Measurements from ENCODE around the gene TMEM192. TPM values are rescaled to one million over a fixed set of nuclear protein-coding genes. Genes with fewer than 3 reads are reported as not detected.
"Not testable (repeated sequence)": the region's sequence is repeated elsewhere in the genome, so short reads cannot be mapped to it uniquely, and the experiment has no call there.

TMEM192 gene
- total and polyA plus RNA-seq, 11 donors: 6.5 to 21.1 (median 17.7) TPM

GRCh38 chr4:165096776-165097175, 15.9 kb downstream of the TMEM192 start:
- Histone ChIP-seq H3K4me1 (no peaks in the 10 kb centered on the region), H3K27ac (no peak overlapping the region), H3K36me3 (peaks cover 0 to 82% (median 59%) of the 10 kb centered on the region in 9 donors), H3K27me3 (no peaks in the 10 kb centered on the region), H3K4me3 (no peak overlapping the region), H3K9me3 (no peaks in the 10 kb centered on the region)
- 76 to 81% (median 78%) methylated on average over 2 of the region's 2 CpGs for WGBS, 4 donors
- DNase-seq (no peak), ATAC-seq (no peak)
- TF ChIP-seq CTCF (IDR thresholded peaks at IDR 0.05): peak in 11 of 12 donors; percentile 22 to 54 (median 46)
- TF ChIP-seq POLR2A (IDR thresholded peaks at IDR 0.05): no peak
- intact Hi-C loops (cut with DNase I): loop anchor here in 5 of 10 donors (5.0 to 10.0 kb wide), 4 partner anchors 312 to 1544 kb away; no protein-coding TSS in a partner anchor

GRCh38 chr4:165095291-165095690, 17.4 kb downstream of the TMEM192 start:
- intact Hi-C loops (cut with DNase I): loop anchor here in 5 of 10 donors (5.0 to 10.0 kb wide), 4 partner anchors 310 to 1543 kb away; no protein-coding TSS in a partner anchor
- ATAC-seq (no peak), DNase-seq (no peak)
- H3K36me3 ChIP-seq: peaks cover 0 to 73% (median 52%) of the 10 kb centered on the region in 9 donors
- no peak overlapping the region for H3K27ac ChIP-seq
- no peak overlapping the region for H3K4me3 ChIP-seq
- 27 to 32% (median 30%) methylated on average over 1 of the region's 1 CpG for WGBS, 4 donors
- H3K4me1 ChIP-seq: no peaks in the 10 kb centered on the region
- no peaks in the 10 kb centered on the region for H3K27me3 ChIP-seq
- TF ChIP-seq POLR2A (IDR thresholded peaks at IDR 0.05): no peak
- TF ChIP-seq CTCF (IDR thresholded peaks at IDR 0.05): no peak
- H3K9me3 ChIP-seq: no peaks in the 10 kb centered on the region

GRCh38 chr4:165094873-165095272, 17.8 kb downstream of the TMEM192 start:
- H3K4me3 ChIP-seq: no peak overlapping the region
- no peaks in the 10 kb centered on the region for H3K9me3 ChIP-seq
- DNase-seq (no peak), ATAC-seq (no peak)
- H3K36me3 ChIP-seq: peaks cover 0 to 70% (median 48%) of the 10 kb centered on the region in 9 donors
- WGBS, 4 donors: 95 to 99% (median 97%) methylated on average over 3 of the region's 3 CpGs
- TF ChIP-seq POLR2A (IDR thresholded peaks at IDR 0.05): no peak
- no peak for TF ChIP-seq CTCF (IDR thresholded peaks at IDR 0.05)
- H3K27ac ChIP-seq: no peak overlapping the region
- H3K4me1 ChIP-seq: no peaks in the 10 kb centered on the region
- intact Hi-C loops (cut with DNase I): loop anchor here in 5 of 10 donors (5.0 to 10.0 kb wide), 4 partner anchors 310 to 1543 kb away; no protein-coding TSS in a partner anchor
- H3K27me3 ChIP-seq: no peaks in the 10 kb centered on the region

- DNase-seq, H3K27ac ChIP-seq, H3K9me3 ChIP-seq, H3K27me3 ChIP-seq, ATAC-seq, H3K4me1 ChIP-seq, H3K4me3 ChIP-seq: not testable (repeated sequence)
- H3K36me3 ChIP-seq: peaks cover 0 to 71% (median 40%) of the 10 kb centered on the region in 9 donors
- intact Hi-C loops (cut with DNase I): loop anchor here in 4 of 10 donors (10.0 kb wide), 2 partner anchors 307 to 317 kb away; no protein-coding TSS in a partner anchor
- WGBS, 4 donors: 95 to 97% (median 96%) methylated on average over 8 of the region's 8 CpGs
Measured at GRCh38 chr4:165092187-165092586, 20.5 kb downstream of the TMEM192 start.

- H3K27ac ChIP-seq: no peak overlapping the region
- DNase-seq: no peak
- 89 to 92% (median 92%) methylated on average over 3 of the region's 3 CpGs for WGBS, 4 donors
Measured at GRCh38 chr4:165088366-165088765, 24.3 kb downstream of the TMEM192 start.

More at GRCh38 chr4:165088366-165088765, 24.3 kb downstream of the TMEM192 start:
- Histone ChIP-seq H3K36me3 (peaks cover 0 to 80% (median 56%) of the 10 kb centered on the region in 9 donors), H3K27me3 (no peaks in the 10 kb centered on the region), H3K9me3 (no peaks in the 10 kb centered on the region), H3K4me1 (no peaks in the 10 kb centered on the region), H3K4me3 (no peak overlapping the region)
- no peak for TF ChIP-seq POLR2A (IDR thresholded peaks at IDR 0.05)
- TF ChIP-seq CTCF (IDR thresholded peaks at IDR 0.05): no peak
- intact Hi-C loops (cut with DNase I): no loop called here
- ATAC-seq: no peak
